GM21367 (cell line): ENCODE measurements around the gene OPCML.

Experiments
- ATAC-seq: cut with Tn5 transposase; IDR thresholded peaks from one replicate; pipeline ENCODE4 v1.9.1; 2021; ENCODE audit not compliant: unreplicated experiment

OPCML gene

DNA sequence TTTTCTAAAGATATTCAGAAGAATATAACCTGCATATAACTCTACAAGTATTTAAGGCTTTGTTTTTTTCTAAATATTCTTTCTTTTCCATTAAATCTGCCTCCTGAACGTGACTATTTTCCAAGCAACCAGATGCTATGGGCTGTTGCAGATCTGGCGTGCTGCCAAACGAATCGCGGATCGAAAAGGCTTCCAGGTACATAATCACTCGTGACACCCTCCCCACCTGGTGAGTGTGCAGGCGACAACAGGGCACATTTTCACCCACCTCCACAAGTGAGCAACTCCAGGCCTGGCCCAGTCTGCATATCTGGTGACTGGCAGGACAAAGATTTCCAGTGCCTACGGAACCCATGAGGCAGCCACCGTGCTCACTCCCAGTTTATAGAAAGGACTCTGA, 660.1 kb downstream of the OPCML start:
- no peak for ATAC-seq

GRCh38 chr11:132866783-132867545, 665.3 kb downstream of the OPCML start:
- ATAC-seq = no peak

GRCh38 chr11:132865623-132866022, 666.7 kb downstream of the OPCML start:
- ATAC-seq = no peak

DNA sequence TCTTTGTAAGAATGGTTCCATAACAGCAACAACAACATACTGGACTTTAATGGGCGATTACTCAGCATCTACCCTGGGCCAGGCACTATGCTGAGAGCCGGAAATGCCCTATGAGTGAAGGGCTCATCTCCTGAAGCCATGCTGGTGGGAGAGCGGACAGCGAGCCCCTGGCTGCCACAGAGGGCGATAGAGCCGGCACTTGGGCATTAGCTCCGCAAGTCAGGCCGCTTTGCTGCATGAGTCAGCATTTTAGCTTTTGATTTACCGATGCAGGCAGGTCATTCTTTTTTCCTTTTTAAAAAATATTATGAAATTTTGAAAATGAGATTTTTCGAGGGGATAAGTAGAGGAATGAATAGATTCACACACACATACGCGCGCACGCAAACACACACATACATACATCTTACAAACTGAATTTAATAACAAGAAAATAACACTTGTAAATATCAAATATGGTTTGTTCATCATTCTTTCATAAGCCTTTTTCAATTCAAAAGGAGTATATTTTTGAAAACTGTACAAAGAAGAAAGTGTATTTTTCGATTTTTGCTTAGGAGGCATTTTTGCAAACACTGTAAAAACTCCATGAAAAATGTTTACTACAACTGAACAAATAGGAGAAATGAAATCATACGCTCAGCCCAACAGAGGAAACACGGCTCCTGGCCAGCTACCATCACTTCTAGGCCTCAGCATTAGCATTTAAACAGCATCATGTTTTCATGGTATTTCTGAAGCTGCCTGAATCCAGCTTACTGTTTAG, 667.3 kb downstream of the OPCML start:
- ATAC-seq = no peak

GRCh38 chr11:132862933-132863332, 669.4 kb downstream of the OPCML start:
- ATAC-seq = no peak

GRCh38 chr11:132862137-132862536, 670.2 kb downstream of the OPCML start:
- ATAC-seq = no peak

GRCh38 chr11:132859306-132859705, 673.0 kb downstream of the OPCML start:
- ATAC-seq = no peak

- no peak for ATAC-seq
Measured at GRCh38 chr11:132858223-132858622, 674.1 kb downstream of the OPCML start.

DNA sequence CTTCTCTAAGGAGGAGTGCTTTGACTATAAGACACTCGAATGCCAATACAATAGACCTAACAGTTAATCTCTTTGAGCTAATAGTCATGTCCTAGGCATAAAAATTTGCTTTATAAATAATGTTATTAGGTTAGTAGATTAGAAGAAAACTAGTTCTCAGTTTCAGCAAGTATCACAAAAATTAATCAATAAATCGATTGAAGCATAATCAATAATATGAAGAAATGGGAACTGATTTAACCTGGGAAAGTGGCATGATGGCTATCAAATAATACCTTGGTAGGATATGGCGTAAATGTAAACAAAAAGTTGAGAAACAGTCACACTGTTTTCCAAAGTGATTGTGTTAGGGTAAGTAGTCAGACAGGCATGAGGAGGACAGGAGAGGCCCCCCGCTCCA, 676.3 kb downstream of the OPCML start:
- no peak for ATAC-seq

DNA sequence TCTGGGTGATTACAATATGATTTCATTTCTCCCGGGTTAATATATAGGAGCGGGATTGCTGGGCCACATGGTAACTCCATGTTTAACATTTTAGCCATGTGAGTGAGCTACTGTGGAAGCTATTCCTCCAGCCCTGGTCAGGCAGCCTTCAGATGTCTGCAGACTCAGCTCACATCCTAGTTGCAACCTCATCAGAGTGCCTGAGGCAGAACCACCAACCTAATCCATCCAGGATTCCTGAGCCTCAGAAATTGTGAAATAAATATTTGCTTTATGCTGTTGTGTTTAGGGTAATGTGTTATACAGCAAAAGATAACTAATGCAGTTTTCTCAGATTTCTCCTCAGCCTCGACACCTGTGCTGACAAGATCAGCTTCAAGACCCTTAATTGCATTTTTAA, 676.8 kb downstream of the OPCML start:
- no peak for ATAC-seq

- ATAC-seq = no peak
Measured at GRCh38 chr11:132853886-132854285, 678.4 kb downstream of the OPCML start.

DNA sequence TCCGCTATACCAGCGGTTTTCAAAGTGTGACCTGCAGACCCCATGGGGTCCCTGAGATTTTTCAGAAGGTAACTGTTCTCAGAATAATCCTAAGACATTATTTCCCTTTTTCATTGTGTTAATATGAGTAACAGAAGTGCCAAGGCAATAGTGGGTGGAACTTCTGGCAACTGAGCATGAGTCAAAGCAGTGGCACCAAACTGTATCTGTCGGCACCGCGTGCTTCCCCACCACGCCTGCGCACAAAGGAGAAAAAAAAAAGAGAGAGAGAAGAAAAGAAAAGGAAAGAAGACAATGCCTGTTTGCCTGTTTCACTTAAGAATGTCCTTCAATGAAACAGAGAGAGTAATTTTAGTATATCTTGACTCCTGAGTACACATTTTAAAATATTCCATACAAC, 679.9 kb downstream of the OPCML start:
- no peak for ATAC-seq

- ATAC-seq = no peak
Measured at GRCh38 chr11:132851247-132851646, 681.1 kb downstream of the OPCML start.

- no peak for ATAC-seq
Measured at GRCh38 chr11:132850266-132850665, 682.0 kb downstream of the OPCML start.

GRCh38 chr11:132848336-132848735, 684.0 kb downstream of the OPCML start:
- no peak for ATAC-seq

- no peak for ATAC-seq
Measured at GRCh38 chr11:132846075-132846474, 686.2 kb downstream of the OPCML start.

DNA sequence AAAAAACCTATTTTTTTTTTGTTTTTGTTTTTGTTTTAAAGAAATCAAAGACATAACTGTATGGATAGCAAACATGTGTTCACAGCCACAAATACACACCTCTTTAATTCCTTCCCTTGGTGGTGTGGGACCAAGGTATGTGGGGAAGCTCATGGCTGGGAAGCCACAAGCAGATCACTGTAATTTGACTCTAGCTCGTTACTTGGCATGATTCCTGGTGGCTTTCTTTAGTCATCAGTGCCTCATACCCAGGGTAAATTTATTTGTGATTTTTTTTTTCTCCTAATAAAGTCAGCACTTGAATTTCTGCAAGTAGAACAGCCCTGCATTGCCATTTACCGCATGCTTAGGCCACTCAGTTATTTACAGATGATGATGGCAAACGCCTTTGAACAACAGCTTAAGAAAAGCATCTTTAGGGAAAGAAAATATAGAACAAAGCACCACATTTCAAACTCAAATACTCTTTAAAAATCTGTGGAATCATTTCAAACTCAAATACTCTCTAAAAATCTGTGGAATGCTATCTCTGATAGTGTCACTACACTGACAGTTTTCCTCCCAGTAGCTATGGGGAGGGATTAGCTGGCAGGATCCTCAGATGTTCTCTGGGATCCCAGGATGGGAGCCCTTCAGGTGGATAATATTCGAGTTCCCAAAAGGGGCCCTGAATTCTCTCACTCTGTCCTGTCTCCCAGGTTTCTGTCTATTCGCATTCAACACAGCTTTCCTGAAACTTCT, 687.2 kb downstream of the OPCML start:
- ATAC-seq = no peak

- no peak for ATAC-seq
Measured at GRCh38 chr11:132840660-132841059, 691.6 kb downstream of the OPCML start.

DNA sequence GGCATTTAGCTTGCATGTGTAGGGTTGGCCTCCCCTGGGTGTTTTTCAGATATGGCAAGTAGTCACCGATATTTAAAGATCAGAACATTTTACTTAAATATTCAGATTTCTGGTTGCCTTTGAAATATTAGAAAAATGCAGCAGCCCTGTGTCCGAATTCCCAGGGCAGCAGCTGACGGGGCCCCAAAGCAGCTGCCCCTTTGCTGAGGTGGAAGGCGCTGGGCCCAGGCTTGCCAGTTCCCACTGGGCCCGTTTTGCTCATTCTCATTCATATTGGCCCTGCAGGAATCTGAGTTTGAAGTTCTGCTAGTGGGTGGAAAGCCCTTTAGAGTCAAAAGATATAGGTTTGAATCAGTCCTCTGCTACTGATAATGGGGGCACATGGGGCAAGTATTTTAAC, 692.1 kb downstream of the OPCML start:
- ATAC-seq = no peak

DNA sequence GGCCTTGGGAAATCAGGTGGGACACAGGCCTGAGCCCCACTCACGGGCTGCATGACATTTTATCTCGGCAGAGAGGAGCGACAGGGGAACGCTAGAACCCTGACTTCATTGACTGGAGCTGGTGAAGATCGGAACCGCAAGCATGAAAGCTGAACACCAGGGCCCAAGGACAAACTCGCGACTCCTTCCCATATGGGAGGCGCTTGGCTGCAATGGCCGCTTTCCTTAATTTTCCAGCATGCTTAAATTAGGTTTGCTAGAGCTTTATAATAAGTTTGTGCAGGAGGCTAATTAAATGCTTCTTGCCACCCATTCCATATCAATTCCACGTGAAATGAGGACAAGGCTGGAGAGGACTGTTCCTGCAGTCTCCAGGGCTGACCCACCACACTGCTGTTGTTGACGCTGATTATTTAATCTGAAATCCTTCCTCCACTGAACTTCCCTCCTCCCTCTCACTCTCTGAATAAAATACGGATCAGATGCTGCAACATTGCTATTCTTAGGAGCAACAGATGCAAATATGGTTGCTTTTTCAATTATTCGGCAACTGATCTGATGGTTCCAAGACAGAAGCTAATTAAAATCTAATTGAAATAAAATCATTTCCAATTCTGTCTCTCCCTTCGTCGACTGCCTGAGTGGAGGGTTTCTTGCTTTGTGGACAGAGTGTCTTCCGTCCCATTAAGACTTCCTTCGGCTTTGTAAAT, 692.9 kb downstream of the OPCML start:
- no peak for ATAC-seq

DNA sequence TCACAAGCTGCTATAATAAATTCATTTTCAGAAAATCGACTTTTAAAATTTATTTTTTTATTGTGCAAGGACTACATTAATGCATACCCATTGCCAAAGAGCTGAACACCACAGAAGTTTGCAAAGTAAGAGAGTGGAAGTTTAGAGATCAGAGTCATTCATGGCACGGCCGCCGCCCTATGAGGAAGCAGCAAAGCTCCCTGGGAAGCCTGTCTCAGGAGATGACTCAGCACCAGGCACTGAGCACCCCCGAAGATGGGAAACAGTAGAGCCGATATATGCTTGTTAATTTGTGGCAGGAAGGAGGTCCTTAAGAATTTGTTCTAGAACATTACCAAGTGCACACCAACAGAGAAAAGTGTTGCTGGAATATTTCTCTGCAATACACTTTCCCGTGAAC, 693.7 kb downstream of the OPCML start:
- ATAC-seq = no peak
